ENCODE measurements around the gene EMCN.
"Not testable (repeated sequence)": the region's sequence is repeated elsewhere in the genome, so short reads cannot be mapped to it uniquely, and the experiment has no call there.

The EMCN gene

DNA sequence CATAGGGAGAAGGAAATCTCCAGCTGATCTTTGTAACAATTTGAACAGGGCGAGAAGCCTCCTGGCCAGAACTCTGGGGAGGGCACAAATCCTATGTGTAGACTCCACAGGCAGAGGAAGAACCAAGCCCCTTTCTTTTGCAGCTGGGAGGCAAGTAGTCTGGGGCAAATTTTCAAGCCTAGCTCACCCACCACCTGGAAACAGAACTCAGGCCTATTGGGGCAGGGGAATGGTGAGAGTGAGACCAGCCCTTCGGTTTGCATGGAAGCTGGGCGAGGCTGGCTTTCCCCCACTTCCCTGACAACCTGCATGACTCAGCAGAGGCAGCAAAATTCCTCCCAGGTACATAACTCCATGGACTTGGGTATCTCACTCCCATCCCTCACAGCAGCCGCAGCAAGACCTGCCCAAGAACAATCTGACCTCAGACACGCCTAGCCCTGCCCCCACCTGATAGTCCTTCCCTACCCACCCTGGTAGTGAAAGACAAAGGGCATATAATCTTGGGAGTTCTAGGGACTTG, 138.2 kb downstream of the EMCN start:
- DNase-seq, result no peak

DNA sequence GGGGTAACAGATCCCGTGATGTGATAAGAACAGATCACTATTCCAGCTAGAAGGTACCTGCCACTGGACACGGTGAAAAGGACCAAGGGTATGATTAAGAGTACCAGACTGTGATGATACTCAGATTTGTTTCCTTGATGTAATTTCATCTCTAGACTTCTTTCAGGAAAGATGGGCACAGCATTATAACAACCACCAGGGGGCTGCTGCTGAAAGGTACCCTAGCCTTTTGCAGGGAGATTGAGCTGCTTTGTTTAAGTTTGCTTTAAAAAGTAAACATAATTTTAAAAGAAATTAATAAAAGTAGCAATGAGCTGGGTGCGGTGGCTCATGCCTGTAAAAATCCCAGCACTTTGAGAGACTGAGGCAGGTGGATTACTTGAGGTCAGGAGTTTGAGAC, 145.4 kb downstream of the EMCN start:
- DNase-seq, result no peak

GRCh38 chr4:100369871-100370270, 148.0 kb downstream of the EMCN start:
- DNase-seq, result no peak

DNA sequence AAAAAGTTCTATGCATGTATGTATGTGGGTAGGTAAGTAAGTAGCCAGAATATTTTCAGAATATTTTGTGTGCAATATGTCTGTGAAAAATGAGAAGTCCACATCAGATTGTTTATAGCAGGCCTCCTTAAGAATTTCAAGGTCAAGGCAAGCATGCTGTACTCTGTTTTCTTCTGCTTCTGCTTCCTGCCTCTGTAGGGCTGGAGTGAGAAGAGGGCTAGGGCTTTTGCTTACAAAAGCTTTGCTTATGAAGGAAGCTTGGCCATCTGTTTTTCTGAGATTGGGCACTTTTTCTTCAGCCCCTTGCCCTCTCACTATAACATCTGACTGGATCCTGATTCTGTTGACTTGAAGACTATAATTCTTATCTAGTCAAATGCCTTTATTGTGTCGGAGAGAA, 150.4 kb downstream of the EMCN start:
- no peak for DNase-seq

- DNase-seq, result no peak
These were observed 151.6 kb downstream of the EMCN start for GRCh38 chr4:100366213-100366612.

GRCh38 chr4:100362366-100362765, 155.5 kb downstream of the EMCN start:
- no peak for DNase-seq

DNA sequence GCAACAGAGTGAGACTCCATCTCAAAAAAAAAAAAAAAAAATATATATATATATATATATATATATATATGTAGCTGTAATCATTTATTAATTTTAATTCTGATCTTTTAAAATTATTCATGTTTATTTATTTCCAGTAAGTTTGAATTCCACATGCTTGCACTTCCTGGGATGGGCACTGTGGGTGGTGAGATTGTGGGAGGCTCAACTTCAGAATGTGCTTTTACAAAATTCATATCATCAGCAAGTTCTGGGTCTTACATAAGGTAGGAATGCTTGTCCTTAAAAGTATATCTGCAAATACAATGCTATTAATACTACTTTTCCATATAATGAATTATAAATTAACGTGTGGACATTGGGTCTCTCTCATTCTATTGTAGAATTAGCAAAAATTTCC, 156.5 kb downstream of the EMCN start:
- DNase-seq, result no peak

GRCh38 chr4:100360211-100360610, 157.6 kb downstream of the EMCN start:
- DNase-seq, result no peak

DNA sequence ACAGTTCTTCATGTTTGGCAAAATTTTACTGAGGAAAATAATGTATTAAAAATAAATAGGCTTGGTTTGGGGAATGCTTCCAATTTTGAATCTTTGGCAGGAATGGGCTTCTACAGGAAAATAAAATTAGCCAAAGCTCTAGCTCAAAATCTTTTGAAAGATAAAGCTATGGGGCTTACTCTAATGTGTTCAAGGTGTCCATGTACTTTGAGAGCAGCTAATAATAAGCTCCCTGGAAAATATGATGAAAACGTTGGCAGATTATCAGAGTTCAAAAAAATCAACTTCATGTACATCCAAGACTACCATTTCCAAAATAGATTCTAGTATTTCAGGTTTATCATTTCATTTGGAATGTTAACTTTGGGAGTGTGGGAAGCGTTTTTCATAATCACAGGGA, 158.4 kb downstream of the EMCN start:
- no peak for DNase-seq

DNA sequence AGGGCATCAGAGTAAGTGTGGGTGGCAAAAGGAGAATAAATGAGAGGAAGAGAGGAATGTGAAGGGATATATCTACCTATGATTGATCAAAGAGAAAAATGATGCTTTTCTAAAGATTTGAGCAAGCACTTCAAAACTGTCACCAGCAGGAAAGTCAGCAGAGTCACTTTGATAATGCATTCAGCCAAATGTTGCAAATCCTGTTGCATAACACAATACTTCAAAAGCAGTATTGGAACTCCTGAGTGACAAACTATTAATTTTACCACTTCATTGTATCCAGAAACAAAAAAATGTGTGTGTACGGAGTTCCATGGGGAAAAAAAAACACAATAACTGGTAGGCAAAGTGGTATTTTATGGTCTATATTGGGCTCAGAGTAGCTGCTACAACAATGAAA, 160.3 kb downstream of the EMCN start:
- DNase-seq, result no peak

DNA sequence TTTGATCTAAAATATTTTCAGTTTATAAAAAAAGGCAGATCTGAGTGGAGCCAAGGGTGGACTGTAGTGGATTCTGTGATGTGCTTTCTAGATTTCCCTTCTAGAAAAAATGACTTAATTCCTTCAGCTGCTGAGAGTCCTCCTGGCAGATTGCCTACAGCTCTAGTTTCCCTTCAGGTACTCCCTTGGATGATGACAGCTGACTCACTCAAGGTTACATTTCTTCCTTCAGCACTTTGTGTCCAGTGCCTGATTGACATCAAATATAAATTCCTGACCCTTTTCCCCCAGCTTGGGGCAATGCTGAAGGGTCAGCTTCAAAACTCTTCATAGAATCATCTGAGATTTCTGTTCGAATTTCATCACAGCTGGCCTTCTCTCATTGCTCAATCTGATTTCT, 161.7 kb downstream of the EMCN start:
- DNase-seq, result no peak

DNA sequence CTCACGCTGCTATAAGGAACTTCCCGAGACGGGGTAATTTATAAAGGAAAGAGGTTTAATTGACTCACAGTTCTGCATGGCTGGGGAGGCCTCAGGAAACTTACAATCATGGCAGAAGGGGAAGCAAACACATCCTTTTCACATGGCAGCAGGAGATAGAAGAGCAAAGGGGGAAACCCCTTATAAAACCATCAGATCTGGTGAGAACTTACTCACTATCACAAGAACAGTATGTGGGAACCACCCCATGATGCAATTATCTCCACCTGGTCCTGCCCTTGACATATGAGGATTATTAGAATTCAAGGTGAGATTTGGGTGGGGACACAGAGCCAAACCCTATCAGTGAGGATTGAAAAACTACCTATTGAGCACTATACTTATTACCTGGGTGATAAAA, 165.5 kb downstream of the EMCN start:
- DNase-seq, result not testable (repeated sequence)

- DNase-seq, result no peak
These were observed 169.3 kb downstream of the EMCN start for GRCh38 chr4:100348473-100348872.

DNA sequence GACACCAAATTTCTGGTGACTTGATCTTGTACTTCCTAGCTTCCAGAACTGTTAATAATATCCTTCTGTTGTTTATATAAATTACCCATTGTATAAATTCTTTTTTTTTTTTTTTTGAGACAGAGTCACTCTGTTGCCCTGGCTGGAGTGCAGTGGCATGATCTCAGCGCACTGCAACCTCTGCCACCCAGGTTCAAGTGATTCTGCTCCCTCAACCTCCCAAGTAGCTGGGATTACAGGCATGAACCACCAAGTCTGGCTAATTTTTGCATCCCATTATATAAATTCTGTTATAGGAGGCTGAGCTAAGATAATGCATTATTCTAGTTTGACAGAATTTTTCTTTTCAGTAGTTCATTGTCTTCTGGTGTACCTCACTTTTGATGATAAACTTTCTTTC, 170.6 kb downstream of the EMCN start:
- no peak for DNase-seq

- DNase-seq, result no peak
These were observed 172.2 kb downstream of the EMCN start for GRCh38 chr4:100345585-100345984.
